Measurements from ENCODE around the gene GOLGA5.
"Not testable (repeated sequence)": the region's sequence is repeated elsewhere in the genome, so short reads cannot be mapped to it uniquely, and the experiment has no call there.

The GOLGA5 gene

DNA sequence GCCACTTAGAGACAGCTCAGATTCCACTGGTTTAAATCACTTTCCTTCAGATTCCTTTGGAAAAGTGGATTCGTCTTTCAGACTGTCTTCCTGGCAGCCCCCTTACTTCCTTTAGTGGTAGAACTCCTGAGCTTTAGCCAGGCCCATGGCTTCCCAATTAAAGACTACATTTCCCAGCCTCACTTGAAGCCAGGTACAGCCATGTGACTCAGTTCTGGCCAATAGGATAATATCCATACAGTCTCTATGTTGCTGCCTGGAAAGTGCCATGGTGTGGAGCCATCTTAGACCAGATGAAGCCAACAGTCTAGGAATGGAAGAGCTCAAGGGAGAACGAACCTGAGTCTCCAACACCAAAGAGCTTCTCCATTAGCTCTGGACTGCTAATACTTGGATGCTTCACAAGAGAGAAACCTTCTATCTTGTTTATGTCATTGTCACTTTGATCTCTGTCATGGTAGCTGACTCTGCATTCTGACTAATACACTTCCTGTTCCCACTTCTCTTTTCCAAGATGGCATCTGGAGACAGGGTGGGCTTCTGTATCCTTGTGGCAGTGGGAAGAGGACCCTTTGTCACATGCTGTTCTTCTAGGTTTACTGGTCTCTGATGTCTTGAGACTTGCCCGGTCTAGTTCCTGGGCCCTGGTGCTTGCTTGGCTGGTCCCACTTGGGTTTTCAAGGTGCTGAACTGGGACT is 15.1 kb upstream of the GOLGA5 start:
- not testable (repeated sequence) for DNase-seq (ENCODE audit: low read depth)

- DNase-seq (ENCODE audit: low read depth), result no peak
Measured at GRCh38 chr14:92780444-92781232, 13.5 kb upstream of the GOLGA5 start.

GRCh38 chr14:92781350-92781749 is 12.8 kb upstream of the GOLGA5 start:
- no peak for DNase-seq (ENCODE audit: low read depth)

GRCh38 chr14:92783813-92784431 is 10.2 kb upstream of the GOLGA5 start:
- no peak for DNase-seq (ENCODE audit: low read depth)

GRCh38 chr14:92785667-92786426 is 8.3 kb upstream of the GOLGA5 start:
- no peak for DNase-seq (ENCODE audit: low read depth)

GRCh38 chr14:92786427-92786756 is 7.7 kb upstream of the GOLGA5 start:
- no peak for DNase-seq (ENCODE audit: low read depth)

GRCh38 chr14:92787554-92787953 is 6.6 kb upstream of the GOLGA5 start:
- no peak for DNase-seq (ENCODE audit: low read depth)

DNA sequence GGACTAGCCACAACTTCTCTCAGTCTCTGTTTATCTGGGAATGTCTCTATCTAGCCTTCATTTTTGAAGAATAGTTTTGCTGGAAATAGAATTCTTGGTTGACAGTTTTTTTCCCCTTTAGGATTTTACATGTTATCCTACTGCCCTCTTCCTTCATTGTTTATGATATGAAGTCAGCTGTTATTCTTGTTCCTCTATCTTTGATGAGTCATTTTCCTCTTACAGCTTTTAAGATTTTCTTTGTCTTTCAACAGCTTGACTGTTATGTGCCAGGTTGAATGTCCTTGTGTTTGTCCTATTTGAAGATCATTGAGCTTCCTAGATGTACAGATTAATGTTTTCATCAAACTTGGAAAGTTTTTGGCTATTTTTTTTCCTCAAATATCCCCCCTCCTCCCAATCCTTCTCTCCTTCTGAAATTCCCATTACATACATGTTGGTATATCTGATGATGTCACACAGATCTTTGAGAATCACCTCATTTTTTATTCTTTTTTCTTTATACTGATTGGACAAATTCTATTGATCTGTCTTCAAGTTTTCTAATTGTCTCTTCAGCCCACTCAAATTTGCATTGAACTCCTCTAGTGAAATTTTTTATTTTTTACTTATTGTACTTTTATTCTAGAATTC is 4.5 kb upstream of the GOLGA5 start:
- no peak for DNase-seq (ENCODE audit: low read depth)

GRCh38 chr14:92792885-92793284 is 1.2 kb upstream of the GOLGA5 start:
- DNase-seq (ENCODE audit: low read depth), result no peak

GRCh38 chr14:92794547-92794941 is 439 bp downstream of the GOLGA5 start:
- no peak for DNase-seq (ENCODE audit: low read depth)

GRCh38 chr14:92794961-92795360 is 856 bp downstream of the GOLGA5 start:
- no peak for DNase-seq (ENCODE audit: low read depth)

GRCh38 chr14:92797935-92798653 is 4.0 kb downstream of the GOLGA5 start:
- DNase-seq (ENCODE audit: low read depth), result no peak

GRCh38 chr14:92798811-92799210 is 4.7 kb downstream of the GOLGA5 start:
- DNase-seq (ENCODE audit: low read depth), result no peak

- DNase-seq (ENCODE audit: low read depth), result no peak
Measured at GRCh38 chr14:92800012-92800411, 5.9 kb downstream of the GOLGA5 start.

GRCh38 chr14:92800525-92800924 is 6.4 kb downstream of the GOLGA5 start:
- DNase-seq (ENCODE audit: low read depth), result no peak

GRCh38 chr14:92801917-92802316 is 7.8 kb downstream of the GOLGA5 start:
- DNase-seq (ENCODE audit: low read depth), result no peak

DNA sequence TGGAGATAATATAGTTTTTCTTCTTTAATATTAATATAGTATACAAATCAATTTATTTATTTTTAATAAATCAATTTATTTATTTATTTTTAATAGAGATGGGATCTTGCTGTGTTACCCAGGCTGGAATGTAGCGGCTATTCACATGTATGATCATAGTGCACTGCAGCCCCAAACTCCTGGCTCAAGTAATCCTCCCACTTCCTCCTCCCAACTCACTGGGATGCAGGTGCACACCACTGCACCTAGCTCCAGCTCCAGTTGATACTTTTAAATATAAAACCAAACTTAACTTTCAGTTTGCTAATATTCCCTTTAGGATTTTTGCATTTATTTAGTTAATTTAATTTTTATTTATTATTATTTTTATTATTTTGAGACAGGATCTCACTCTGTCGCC is 8.6 kb downstream of the GOLGA5 start:
- no peak for DNase-seq (ENCODE audit: low read depth)

DNA sequence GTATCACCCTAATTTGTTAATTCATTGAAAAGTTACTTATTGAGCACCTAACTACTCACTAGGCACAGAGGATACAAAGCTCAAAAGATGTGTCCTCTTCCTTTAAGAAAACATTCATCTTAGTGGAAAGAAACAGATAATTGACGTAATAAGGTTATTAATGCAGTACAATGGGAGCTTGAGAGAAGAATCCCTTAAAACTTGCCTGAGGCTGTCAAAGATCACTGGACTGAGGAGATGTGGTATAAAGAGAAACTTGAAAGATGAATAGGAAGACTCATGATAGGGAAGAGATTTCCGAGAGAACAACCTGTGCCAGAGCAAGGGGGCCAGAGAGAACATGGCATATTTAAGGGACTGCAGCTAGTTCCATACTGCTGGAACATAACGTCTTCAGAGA is 19.1 kb downstream of the GOLGA5 start:
- DNase-seq (ENCODE audit: low read depth), result no peak

GRCh38 chr14:92819011-92819597 is 25.0 kb downstream of the GOLGA5 start:
- no peak for DNase-seq (ENCODE audit: low read depth)

DNA sequence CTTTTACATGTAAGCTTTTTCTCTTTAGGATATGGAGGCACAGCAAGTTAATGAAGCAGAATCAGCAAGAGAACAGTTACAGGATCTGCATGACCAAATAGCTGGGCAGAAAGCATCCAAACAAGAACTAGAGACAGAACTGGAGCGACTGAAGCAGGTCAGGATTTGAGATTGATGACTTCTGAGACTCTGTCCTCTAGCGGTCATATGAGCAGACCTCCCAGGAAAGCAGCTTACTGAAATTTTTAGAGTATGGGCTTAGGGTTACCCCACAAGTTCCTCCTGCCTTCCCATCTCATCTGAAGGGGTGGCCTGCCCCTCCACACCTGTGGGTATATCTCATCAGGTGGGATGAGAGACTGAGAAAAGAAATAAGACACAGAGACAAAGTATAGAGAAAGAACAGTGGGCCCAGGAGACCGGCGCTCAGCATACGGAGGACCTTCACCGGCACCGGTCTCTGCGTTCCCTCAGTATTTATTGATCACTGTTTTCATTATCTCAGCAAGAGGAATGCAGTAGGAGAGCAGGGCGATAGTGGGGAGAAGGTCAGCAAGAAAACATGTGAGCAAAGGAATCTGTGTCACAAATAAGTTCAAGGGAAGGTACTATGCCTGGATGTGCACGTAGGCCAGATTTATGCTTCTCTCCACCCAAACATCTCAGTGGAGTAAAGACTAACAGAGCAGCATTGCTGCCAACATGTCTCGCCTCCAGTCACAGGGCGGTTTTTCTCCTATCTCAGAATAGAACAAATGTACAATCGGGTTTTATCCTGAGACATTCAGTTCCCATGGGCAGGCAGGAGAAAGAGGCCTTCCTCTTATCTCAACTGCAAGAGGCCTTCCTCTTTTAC is 25.8 kb downstream of the GOLGA5 start:
- not testable (repeated sequence) for DNase-seq (ENCODE audit: low read depth)

All from stimulated activated CD4-positive, alpha-beta T cell treated with anti-CD3 and anti-CD28 coated beads, Interleukin-2, amount 100 ng/mL, for 4 hours (primary cell).